Chondrocyte (in vitro differentiated cells): Measurements from ENCODE around the gene HS2ST1. TPM values are rescaled to one million over a fixed set of nuclear protein-coding genes. Genes with fewer than 3 reads are reported as not detected.

Source experiments
- DNase-seq: peaks from one replicate; pipeline ENCODE4 v3.0.0; 2021; ENCODE audit warnings: mixed read lengths, low spot score
- H3K27ac Mint-ChIP-seq: one replicate; pipeline ENCODE4 v1.8.0; 2021; ENCODE audit warnings: mild to moderate bottlenecking, moderate library complexity, mixed read lengths; ENCODE audit not compliant: unreplicated experiment
- H3K27me3 Mint-ChIP-seq: 2 replicates; pipeline ENCODE4 v1.8.0; 2021; ENCODE audit warnings: low read depth, mixed read lengths
- H3K36me3 Mint-ChIP-seq: 2 replicates; pipeline ENCODE4 v1.8.0; 2021; ENCODE audit warnings: low read depth, mixed read lengths
- H3K4me1 Mint-ChIP-seq: 2 replicates; pipeline ENCODE4 v1.8.0; 2021; ENCODE audit warnings: low read depth, mild to moderate bottlenecking, mixed read lengths
- H3K4me3 Mint-ChIP-seq: one replicate; pipeline ENCODE4 v1.8.0; 2021; ENCODE audit warnings: mild to moderate bottlenecking, moderate library complexity, mixed read lengths; ENCODE audit not compliant: unreplicated experiment
- H3K9me3 Mint-ChIP-seq: 2 replicates; pipeline ENCODE4 v1.8.0; 2021; ENCODE audit warnings: low read depth, mixed read lengths
- CTCF ChIP-seq: fragments of 200-600 bp; sonication (generic); IDR thresholded peaks from 2 replicates; pipeline ENCODE4 v1.5.0; 2021; ENCODE audit warnings: antibody characterized with exemption, mild to moderate bottlenecking, moderate library complexity
- total RNA-seq: library from RNA; stranded (reverse); gene quantifications from 3 replicates; pipeline ENCODE4 v1.2.1, GENCODE V29; 2021

HS2ST1 gene
- total RNA-seq, 1 donor from 2014 or later = 26.7 TPM

DNA sequence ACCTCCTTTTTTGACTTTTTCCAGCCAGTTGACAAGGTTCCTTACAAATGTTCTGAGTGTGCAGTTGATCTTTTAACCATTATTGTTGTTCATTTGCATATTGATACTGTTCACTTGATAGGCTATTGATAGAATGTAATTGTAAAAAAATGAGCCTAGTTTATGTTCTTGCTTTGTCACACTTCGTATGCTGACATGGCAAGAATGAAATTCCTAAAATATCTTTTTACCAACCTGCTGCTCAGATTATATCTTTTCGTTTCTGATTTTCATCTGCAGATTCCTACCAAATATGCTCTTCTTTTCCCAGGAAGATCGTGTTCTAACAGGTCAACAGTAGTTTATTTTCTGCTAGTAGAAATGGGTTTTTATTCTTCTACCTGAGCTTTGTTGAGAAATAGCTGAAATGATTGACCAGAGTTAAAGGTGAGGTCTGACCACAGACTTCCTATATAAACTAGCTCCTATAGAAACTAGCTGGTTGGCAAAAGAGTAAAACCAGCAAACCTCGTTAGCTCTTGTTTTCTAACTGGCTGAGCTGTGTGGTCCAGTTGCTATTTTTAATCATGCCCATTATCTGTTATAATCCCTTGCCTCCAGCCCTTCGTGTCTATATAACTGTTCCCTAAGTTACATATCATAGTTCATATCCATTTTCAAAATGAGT lies 174.8 kb downstream of the HS2ST1 start:
- Mint-ChIP-seq H3K27me3 (no peaks in the 10 kb centered on the region), H3K27ac (no peak overlapping the region), H3K9me3 (no peaks in the 10 kb centered on the region), H3K4me1 (no peaks in the 10 kb centered on the region), H3K4me3 (no peak overlapping the region), H3K36me3 (no peaks in the 10 kb centered on the region)
- no peak for TF ChIP-seq CTCF
- DNase-seq = no peak

- DNase-seq = no peak
- Mint-ChIP-seq H3K9me3 (no peaks in the 10 kb centered on the region), H3K4me1 (no peaks in the 10 kb centered on the region), H3K36me3 (no peaks in the 10 kb centered on the region), H3K27ac (no peak overlapping the region), H3K27me3 (no peaks in the 10 kb centered on the region), H3K4me3 (no peak overlapping the region)
- no peak for TF ChIP-seq CTCF
These were observed 175.4 kb downstream of the HS2ST1 start for GRCh38 chr1:87089823-87090222.

GRCh38 chr1:87091425-87091824 lies 177.0 kb downstream of the HS2ST1 start:
- Mint-ChIP-seq H3K36me3 (no peaks in the 10 kb centered on the region), H3K4me3 (no peak overlapping the region), H3K9me3 (no peaks in the 10 kb centered on the region), H3K4me1 (no peaks in the 10 kb centered on the region), H3K27me3 (no peaks in the 10 kb centered on the region), H3K27ac (no peak overlapping the region)
- no peak for TF ChIP-seq CTCF
- no peak for DNase-seq

GRCh38 chr1:87092846-87093245 lies 178.4 kb downstream of the HS2ST1 start:
- no peaks in the 10 kb centered on the region for H3K9me3 Mint-ChIP-seq
- H3K27me3 Mint-ChIP-seq = no peaks in the 10 kb centered on the region
- no peaks in the 10 kb centered on the region for H3K4me1 Mint-ChIP-seq
- no peak overlapping the region for H3K4me3 Mint-ChIP-seq
- H3K36me3 Mint-ChIP-seq = no peaks in the 10 kb centered on the region
- no peak for DNase-seq
- TF ChIP-seq CTCF = no peak
- H3K27ac Mint-ChIP-seq = no peak overlapping the region

- Mint-ChIP-seq H3K27ac (no peak overlapping the region), H3K4me1 (no peaks in the 10 kb centered on the region), H3K9me3 (no peaks in the 10 kb centered on the region), H3K4me3 (no peak overlapping the region), H3K27me3 (no peaks in the 10 kb centered on the region), H3K36me3 (no peaks in the 10 kb centered on the region)
- no peak for DNase-seq
- TF ChIP-seq CTCF = no peak
These were observed 178.9 kb downstream of the HS2ST1 start for GRCh38 chr1:87093286-87093685.
